HFF-Myc (cell line): ENCODE results near the gene GUCD1.
"Not testable (repeated sequence)": the region's sequence is repeated elsewhere in the genome, so short reads cannot be mapped to it uniquely, and the experiment has no call there.

Experiments used
- DNase-seq: peaks from one replicate; pipeline ENCODE4 v3.0.0-alpha.2; 2011; ENCODE audit warnings: low read depth; ENCODE audit errors: extremely low read depth
- H3K4me3 ChIP-seq: replicated peaks from 2 replicates; pipeline ENCODE4 v1.5.1; 2011; ENCODE audit warnings: low read depth, mild to moderate bottlenecking, control low read depth, low read length
- TF ChIP-seq, protein P1 (sequence below): IDR thresholded peaks from 2 replicates; pipeline ENCODE4 v1.5.1; 2012; ENCODE audit warnings: mild to moderate bottlenecking, low read depth, low read length, control low read depth; ENCODE audit errors: missing control alignments

The GUCD1 gene

DNA sequence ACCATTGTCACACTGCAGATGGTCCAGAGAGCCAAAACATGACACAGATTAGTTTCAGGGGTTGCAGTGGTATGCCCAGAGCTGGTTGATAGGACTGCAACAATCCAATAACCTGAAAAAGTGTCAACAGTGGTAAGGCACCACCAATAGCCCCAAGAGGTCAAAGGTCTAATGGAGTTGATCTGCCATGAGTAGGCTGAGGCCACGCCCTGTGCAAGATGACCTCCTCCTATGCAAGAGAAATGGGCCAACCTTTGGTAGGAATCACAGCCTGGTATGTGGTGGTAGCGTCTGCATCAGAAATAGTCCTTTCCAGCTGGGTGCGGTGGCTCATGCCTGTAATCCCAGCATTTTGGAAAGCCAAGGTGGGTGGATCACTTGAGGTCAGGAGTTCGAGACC lies 19.6 kb downstream of the GUCD1 start:
- no peak for DNase-seq
- no peak overlapping the region for H3K4me3 ChIP-seq
- TF ChIP-seq, protein P1, sequence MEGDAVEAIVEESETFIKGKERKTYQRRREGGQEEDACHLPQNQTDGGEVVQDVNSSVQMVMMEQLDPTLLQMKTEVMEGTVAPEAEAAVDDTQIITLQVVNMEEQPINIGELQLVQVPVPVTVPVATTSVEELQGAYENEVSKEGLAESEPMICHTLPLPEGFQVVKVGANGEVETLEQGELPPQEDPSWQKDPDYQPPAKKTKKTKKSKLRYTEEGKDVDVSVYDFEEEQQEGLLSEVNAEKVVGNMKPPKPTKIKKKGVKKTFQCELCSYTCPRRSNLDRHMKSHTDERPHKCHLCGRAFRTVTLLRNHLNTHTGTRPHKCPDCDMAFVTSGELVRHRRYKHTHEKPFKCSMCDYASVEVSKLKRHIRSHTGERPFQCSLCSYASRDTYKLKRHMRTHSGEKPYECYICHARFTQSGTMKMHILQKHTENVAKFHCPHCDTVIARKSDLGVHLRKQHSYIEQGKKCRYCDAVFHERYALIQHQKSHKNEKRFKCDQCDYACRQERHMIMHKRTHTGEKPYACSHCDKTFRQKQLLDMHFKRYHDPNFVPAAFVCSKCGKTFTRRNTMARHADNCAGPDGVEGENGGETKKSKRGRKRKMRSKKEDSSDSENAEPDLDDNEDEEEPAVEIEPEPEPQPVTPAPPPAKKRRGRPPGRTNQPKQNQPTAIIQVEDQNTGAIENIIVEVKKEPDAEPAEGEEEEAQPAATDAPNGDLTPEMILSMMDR: no peak

DNA sequence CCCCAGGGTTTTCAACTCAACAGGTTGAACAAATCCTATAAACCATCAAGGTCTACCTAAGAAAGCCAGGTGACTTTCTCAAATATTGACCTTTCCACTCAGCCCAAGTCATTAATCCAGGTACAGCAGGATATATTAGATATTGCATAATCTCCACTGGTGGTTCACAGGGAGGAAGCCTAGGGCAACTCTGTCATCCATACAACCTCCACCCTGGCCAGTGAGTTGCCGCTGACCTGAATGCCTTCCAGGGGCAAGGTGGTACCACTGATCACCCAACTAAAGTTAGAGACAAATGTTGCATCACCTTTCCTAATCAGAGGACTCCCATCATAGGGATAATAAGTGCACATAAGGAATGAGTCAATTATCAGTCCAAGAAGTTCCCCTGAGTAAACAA lies 22.9 kb downstream of the GUCD1 start:
- no peak for DNase-seq
- no peak overlapping the region for H3K4me3 ChIP-seq
- TF ChIP-seq, protein P1: no peak

DNA sequence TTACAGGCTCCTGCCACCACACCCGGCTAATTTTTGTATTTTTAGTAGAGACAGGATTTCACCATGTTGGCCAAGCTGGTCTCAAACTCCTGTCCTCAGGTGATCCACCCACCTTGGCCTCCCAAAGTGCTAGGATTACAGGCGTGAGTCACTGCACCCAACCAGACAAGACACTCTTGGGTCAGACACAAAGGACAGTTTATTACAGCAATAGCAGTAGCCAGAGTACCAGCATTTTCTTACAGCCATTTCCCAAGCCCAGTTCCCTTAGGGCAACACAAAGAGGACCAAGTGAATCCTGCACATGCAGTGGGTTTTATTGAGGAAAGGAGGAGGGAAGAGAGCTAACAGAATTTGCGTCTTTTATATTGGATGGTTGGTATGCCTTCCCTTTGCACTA lies 24.0 kb downstream of the GUCD1 start:
- not testable (repeated sequence) for DNase-seq, H3K4me3 ChIP-seq

DNA sequence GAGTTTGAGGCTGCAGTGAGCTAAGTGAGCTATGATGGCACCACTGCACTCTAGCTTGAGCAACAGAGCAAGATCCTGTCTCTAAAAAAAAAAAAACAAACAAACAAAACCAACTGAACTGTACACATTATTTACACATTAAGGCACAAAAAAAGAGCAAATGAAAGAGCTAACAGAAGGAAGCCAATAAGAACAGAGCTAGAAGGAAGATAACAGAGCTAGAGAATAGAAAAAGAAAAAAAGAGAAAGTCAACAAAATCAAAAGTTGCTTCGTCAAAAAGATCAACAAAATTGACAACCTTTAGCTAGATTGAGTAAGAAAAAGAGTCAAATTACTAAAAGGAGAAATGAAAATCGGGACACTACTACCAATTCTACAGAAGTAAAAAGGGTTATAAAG lies 25.0 kb downstream of the GUCD1 start:
- no peak overlapping the region for H3K4me3 ChIP-seq
- TF ChIP-seq, protein P1: no peak
- no peak for DNase-seq

DNA sequence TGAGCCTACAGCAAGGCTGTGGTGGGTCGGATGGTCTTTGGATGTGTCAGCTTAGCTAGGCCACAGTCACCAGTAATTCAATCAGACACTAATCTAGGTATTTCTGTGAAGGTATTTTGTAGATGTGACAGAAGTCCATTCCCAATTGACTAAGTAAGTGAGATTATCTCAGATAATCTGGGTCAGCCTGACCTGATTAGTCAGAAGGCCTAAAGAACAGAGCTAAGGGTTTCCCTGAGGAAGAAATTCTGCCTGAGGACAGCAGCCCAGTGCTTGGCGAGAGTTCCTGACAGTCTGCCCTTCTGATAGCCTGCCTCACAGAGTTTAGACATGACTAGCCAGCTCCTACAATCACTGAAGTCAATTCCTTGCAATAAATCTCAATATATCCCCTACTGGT lies 28.7 kb downstream of the GUCD1 start:
- no peak for DNase-seq
- H3K4me3 ChIP-seq: no peak overlapping the region
- TF ChIP-seq, protein P1: no peak

DNA sequence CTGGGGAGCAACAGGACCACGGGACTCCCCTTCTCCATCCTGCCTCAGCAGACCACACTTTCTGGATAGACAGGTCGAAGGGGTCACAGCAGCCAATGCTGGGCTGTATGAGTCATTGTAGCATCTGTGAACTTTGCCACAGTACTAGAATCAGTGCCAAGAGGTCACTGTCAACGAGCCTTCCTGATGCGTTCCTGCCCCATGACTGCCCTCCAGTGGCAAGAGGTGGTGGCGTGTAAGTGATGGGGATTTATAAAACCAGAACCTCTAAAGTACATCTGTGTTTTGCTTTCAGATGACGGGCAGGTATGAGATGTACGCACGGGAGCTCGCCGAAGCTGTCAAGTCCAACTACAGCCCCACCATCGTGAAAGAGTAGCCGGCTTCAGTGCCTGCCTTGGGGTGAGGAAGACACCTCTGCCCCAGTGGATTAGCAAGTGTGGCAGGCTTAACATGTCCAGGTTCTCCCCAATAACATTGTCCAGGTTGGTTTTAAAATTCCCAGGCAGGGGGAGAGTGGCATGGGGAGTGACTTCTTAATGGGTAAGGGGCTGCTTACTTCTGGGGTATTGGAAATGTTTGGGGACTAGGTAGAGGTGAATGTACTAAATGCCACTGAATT lies 29.4 kb downstream of the GUCD1 start:
- no peak overlapping the region for H3K4me3 ChIP-seq
- TF ChIP-seq, protein P1: peak; percentile 90
- peak; percentile 73 for DNase-seq

DNA sequence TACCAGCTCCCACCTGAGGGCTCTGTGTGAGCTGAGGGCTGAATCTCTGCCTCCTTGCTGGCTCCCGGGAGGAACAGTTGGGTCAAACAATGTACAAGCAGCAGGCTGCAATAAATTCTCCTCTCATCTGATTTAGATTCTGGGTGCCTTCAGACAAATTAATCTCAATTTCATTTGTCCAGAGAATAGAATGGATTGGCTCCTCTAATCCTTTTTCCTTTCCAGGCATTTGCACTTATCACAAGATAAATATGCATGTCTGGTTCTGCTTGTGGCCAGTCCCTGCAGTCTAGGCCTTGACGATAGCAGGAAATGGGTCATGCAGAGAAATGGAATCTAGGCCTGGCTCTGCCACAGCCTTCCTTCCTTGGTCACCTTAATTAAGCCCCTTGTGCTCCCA lies 31.1 kb downstream of the GUCD1 start:
- H3K4me3 ChIP-seq: no peak overlapping the region
- DNase-seq: no peak
- TF ChIP-seq, protein P1: no peak
